ELR (cell line): Measurements from ENCODE around the gene PLEKHG4B.

ENCODE experiments used
- DNase-seq: peaks from one replicate; pipeline ENCODE4 v3.0.0-alpha.2; 2015; ENCODE audit warnings: low read depth

The PLEKHG4B gene

GRCh38 chr5:95241-95980 lies 3.4 kb downstream of the PLEKHG4B start:
- no peak for DNase-seq

- DNase-seq = no peak
These were observed 5.2 kb downstream of the PLEKHG4B start for GRCh38 chr5:96976-97660.

GRCh38 chr5:99815-100214 lies 7.8 kb downstream of the PLEKHG4B start:
- no peak for DNase-seq

GRCh38 chr5:102411-103043 lies 10.6 kb downstream of the PLEKHG4B start:
- peak; percentile 23 for DNase-seq

GRCh38 chr5:104106-104505 lies 12.1 kb downstream of the PLEKHG4B start:
- peak; percentile 13 for DNase-seq

GRCh38 chr5:104778-105296 lies 12.9 kb downstream of the PLEKHG4B start:
- DNase-seq = no peak

- DNase-seq = no peak
These were observed 13.6 kb downstream of the PLEKHG4B start for GRCh38 chr5:105504-106070.

GRCh38 chr5:106587-106986 lies 14.6 kb downstream of the PLEKHG4B start:
- DNase-seq = no peak

- DNase-seq = no peak
These were observed 15.6 kb downstream of the PLEKHG4B start for GRCh38 chr5:107526-107925.

GRCh38 chr5:109826-110225 lies 17.9 kb downstream of the PLEKHG4B start:
- no peak for DNase-seq

- no peak for DNase-seq
These were observed 18.4 kb downstream of the PLEKHG4B start for GRCh38 chr5:110270-110888.

- no peak for DNase-seq
These were observed 19.2 kb downstream of the PLEKHG4B start for GRCh38 chr5:111171-111570.

- no peak for DNase-seq
These were observed 27.6 kb downstream of the PLEKHG4B start for GRCh38 chr5:119486-120097.

- no peak for DNase-seq
These were observed 29.5 kb downstream of the PLEKHG4B start for GRCh38 chr5:121432-121831.

GRCh38 chr5:125815-126214 lies 33.8 kb downstream of the PLEKHG4B start:
- no peak for DNase-seq

GRCh38 chr5:126806-127205 lies 34.8 kb downstream of the PLEKHG4B start:
- no peak for DNase-seq

- DNase-seq = no peak
These were observed 35.9 kb downstream of the PLEKHG4B start for GRCh38 chr5:127886-128285.

GRCh38 chr5:128446-128845 lies 36.5 kb downstream of the PLEKHG4B start:
- no peak for DNase-seq

- DNase-seq = no peak
These were observed 37.2 kb downstream of the PLEKHG4B start for GRCh38 chr5:129148-129547.

GRCh38 chr5:129820-130219 lies 37.9 kb downstream of the PLEKHG4B start:
- DNase-seq = peak; percentile 85

GRCh38 chr5:130601-131131 lies 38.7 kb downstream of the PLEKHG4B start:
- peak; percentile 59 for DNase-seq
